Progenitor cell of endocrine pancreas (in vitro differentiated cells): ENCODE results near the gene NDUFS2. TPM values are rescaled to one million over a fixed set of nuclear protein-coding genes. Genes with fewer than 3 reads are reported as not detected.
"Not testable (repeated sequence)": the region's sequence is repeated elsewhere in the genome, so short reads cannot be mapped to it uniquely, and the experiment has no call there.

Experiments
- DNase-seq: peaks from one replicate; pipeline ENCODE4 v3.0.0; 2021; ENCODE audit warnings: low spot score; ENCODE audit not compliant: unreplicated experiment
- H3K27ac Mint-ChIP-seq: 2 replicates; pipeline ENCODE4 v1.8.0; 2021; ENCODE audit warnings: mild to moderate bottlenecking, moderate library complexity, mixed read lengths
- H3K27me3 Mint-ChIP-seq: 2 replicates; pipeline ENCODE4 v1.8.0; 2021; ENCODE audit warnings: mixed read lengths
- H3K36me3 Mint-ChIP-seq: 2 replicates; pipeline ENCODE4 v1.8.0; 2022; ENCODE audit warnings: mixed read lengths; ENCODE audit not compliant: insufficient read depth
- H3K4me1 Mint-ChIP-seq: 2 replicates; pipeline ENCODE4 v1.8.0; 2021; ENCODE audit warnings: low read depth, mixed read lengths
- H3K4me3 Mint-ChIP-seq: 2 replicates; pipeline ENCODE4 v1.8.0; 2021; ENCODE audit warnings: low read depth, mild to moderate bottlenecking, moderate library complexity, mixed read lengths
- H3K9me3 Mint-ChIP-seq: 2 replicates; pipeline ENCODE4 v1.8.0; 2021; ENCODE audit warnings: low read depth, mixed read lengths
- total RNA-seq: library from RNA; stranded (reverse); gene quantifications from 2 replicates; pipeline ENCODE4 v1.2.1, GENCODE V29; 2021
- TF ChIP-seq, protein P1 (sequence below): fragments of 200-600 bp; sonication (generic); IDR thresholded peaks from one replicate; pipeline ENCODE4 v1.5.0; 2021; ENCODE audit warnings: antibody characterized with exemption, mild to moderate bottlenecking; ENCODE audit not compliant: unreplicated experiment

NDUFS2 gene
- total RNA-seq, 1 donor from 2014 or later, result 103 TPM

DNA sequence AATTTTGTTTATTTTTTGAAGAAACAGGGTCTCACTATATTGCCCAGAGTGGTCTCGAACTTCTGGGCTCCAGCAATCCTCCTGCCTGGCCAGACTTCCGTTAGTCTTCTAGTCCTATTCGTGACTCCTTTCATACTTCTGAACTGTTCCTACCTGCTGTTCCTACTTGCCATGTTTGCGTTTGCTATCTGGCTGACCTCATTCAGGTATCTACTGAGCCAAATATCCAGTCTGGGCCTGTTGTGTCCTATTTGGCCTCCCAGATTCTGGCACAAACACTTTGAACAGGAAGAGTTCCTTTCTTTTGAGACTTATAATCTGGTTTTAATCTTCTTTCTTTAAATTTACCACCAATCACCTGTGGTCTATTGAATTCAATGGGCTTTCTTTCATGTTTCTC, 42.7 kb downstream of the NDUFS2 start:
- Mint-ChIP-seq H3K27me3 (no peaks in the 10 kb centered on the region), H3K36me3 (no peaks in the 10 kb centered on the region), H3K27ac (no peak overlapping the region), H3K4me1 (peaks cover 5% of the 10 kb centered on the region), H3K4me3 (no peak overlapping the region), H3K9me3 (peaks cover 2% of the 10 kb centered on the region)
- DNase-seq, result no peak
- TF ChIP-seq, protein P1, sequence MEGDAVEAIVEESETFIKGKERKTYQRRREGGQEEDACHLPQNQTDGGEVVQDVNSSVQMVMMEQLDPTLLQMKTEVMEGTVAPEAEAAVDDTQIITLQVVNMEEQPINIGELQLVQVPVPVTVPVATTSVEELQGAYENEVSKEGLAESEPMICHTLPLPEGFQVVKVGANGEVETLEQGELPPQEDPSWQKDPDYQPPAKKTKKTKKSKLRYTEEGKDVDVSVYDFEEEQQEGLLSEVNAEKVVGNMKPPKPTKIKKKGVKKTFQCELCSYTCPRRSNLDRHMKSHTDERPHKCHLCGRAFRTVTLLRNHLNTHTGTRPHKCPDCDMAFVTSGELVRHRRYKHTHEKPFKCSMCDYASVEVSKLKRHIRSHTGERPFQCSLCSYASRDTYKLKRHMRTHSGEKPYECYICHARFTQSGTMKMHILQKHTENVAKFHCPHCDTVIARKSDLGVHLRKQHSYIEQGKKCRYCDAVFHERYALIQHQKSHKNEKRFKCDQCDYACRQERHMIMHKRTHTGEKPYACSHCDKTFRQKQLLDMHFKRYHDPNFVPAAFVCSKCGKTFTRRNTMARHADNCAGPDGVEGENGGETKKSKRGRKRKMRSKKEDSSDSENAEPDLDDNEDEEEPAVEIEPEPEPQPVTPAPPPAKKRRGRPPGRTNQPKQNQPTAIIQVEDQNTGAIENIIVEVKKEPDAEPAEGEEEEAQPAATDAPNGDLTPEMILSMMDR, result no peak

DNA sequence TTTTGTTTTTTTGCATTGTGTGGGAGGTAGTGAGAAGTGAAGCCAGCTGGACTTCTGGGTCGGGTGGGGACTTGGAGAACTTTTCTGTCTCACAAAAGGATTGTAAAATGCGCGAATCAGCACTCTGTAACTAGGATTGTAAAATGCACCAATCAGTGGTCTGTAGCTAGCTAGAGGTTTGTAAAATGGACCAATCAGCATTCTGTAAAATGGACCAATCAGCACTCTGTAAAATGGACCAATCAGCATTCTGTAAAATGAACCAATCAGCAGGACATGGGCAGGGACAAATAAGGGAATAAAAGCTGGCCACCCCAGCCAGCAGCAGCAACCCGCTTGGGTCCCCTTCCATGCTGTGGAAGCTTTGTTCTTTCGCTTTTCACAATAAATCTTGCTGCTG, 47.9 kb downstream of the NDUFS2 start:
- not testable (repeated sequence) for H3K4me3 Mint-ChIP-seq, H3K36me3 Mint-ChIP-seq

DNA sequence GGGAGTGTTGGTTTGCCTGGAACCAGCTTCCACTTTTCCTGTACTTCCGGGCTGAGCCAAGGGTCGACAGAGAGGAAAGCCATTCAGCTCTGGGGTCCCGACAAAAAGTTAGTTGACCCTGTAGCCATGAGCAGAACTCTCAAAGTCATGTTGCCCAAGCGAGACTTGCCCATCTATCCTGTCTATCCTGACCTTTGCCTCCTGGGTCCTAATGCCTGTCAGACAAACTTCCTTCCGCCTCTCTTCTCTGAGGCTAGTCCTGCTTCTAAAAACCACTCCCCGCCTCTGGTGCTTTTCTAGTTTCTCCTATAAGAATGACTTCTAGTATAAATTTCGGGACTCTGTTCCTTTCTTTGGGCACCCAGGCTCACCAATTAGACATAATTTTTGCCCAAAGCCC, 48.7 kb downstream of the NDUFS2 start:
- TF ChIP-seq, protein P1, result no peak

More for the DNA sequence above, 47.9 kb downstream of the NDUFS2 start:
- not testable (repeated sequence) for H3K27ac Mint-ChIP-seq, H3K27me3 Mint-ChIP-seq, DNase-seq, H3K4me1 Mint-ChIP-seq, H3K9me3 Mint-ChIP-seq

DNA sequence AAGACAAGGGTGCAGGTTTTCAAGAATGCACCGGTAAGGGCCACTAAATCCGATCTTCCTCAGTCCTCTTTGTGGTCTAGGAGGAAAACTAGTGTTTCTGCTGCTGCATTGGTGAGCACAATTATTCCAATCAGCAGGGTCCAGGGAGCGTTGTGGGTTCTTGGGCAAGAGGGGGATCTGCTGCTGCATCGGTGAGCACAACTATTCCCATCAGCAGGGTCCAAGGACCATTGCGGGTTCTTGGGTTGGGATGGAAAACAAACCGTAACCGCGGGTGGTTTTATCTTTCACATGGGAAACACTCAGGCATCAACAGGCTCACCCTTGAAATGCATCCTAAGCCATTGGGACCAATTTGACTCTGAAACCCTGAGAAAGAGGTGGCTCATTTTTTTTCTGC, 49.4 kb downstream of the NDUFS2 start:
- peaks cover 5% of the 10 kb centered on the region for H3K9me3 Mint-ChIP-seq
- no peak overlapping the region for H3K4me3 Mint-ChIP-seq
- no peak overlapping the region for H3K27ac Mint-ChIP-seq
- TF ChIP-seq, protein P1, result no peak
- H3K36me3 Mint-ChIP-seq, result no peaks in the 10 kb centered on the region
- H3K27me3 Mint-ChIP-seq, result peaks cover 3% of the 10 kb centered on the region
- peaks cover 9% of the 10 kb centered on the region for H3K4me1 Mint-ChIP-seq
- DNase-seq, result no peak

More for the DNA sequence above, 48.7 kb downstream of the NDUFS2 start:
- no peak for DNase-seq
- Mint-ChIP-seq H3K9me3 (peaks cover 5% of the 10 kb centered on the region), H3K4me1 (peaks cover 4% of the 10 kb centered on the region), H3K27ac (no peak overlapping the region), H3K36me3 (no peaks in the 10 kb centered on the region), H3K4me3 (no peak overlapping the region), H3K27me3 (peaks cover 3% of the 10 kb centered on the region)

DNA sequence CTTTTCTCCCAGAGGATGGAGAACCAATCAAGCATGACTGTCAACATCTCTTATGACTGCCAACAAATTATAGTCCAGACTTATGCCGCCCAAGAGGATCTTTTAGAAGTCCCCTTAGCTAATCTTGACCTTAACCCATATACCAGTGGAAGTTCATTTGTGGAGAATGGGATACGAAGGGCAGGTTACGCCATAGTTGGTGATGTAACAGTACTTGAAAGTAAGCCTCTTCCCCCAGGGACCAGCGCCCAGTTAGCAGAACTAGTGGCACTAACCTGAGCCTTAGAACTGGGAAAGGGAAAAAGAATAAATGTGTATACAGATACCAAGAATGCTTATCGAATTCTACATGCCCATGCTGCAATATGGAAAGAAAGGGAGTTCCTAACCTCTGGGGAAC, 53.1 kb downstream of the NDUFS2 start:
- not testable (repeated sequence) for H3K27ac Mint-ChIP-seq, H3K4me3 Mint-ChIP-seq, H3K36me3 Mint-ChIP-seq, DNase-seq
- Mint-ChIP-seq H3K4me1 (peaks cover 12% of the 10 kb centered on the region), H3K27me3 (peaks cover 32% of the 10 kb centered on the region), H3K9me3 (peaks cover 12% of the 10 kb centered on the region)

DNA sequence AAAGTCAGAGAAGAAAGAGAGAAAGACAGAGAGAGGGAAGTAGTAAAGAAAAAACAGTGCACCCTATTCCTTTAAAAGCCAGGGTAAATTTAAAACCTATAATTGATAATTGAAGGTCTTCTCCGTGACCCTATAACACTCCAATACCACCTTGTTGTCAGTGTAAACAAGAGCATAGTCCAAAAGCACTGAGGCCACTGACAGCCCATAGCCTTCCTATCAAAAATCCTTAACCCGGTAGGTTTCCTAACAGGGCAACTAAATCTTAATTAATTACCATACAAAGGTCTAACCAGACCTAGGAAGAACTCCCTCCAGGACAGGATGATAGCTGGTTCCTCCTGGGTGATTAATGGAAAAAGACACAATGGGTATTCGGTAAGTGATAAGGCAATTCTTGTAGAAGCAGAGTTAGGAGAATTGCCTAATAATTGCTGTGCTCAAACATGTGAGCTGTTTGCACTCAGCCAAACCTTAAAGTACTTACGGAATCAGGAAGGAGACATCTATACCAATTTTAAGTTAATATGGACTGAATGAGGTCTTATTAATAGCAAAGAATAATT, 53.9 kb downstream of the NDUFS2 start:
- Mint-ChIP-seq H3K27ac (peak overlapping the region; percentile 50), H3K4me1 (peaks cover 12% of the 10 kb centered on the region), H3K27me3 (peaks cover 39% of the 10 kb centered on the region), H3K9me3 (peaks cover 12% of the 10 kb centered on the region)
- not testable (repeated sequence) for DNase-seq, H3K36me3 Mint-ChIP-seq, H3K4me3 Mint-ChIP-seq

DNA sequence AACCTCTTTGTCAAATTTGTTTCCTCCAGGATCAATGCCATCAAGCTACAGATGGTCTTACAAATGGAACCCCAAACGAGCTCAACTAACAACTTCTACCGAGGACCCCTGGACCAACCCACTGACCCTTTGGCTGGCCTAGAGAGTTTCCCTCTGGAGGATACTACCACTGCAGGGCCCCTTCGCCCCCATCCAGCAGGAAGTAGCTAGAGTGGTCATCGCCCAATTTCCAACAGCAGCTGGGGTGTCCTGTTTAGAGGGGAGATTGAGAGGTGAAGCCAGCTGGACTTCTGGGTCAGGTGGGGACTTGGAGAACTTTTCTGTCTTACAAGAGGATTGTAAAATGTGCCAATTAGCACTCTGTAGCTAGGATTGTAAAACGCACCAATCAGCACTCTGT, 54.9 kb downstream of the NDUFS2 start:
- H3K27ac Mint-ChIP-seq, DNase-seq, H3K4me3 Mint-ChIP-seq, H3K36me3 Mint-ChIP-seq: not testable (repeated sequence)
- Mint-ChIP-seq H3K9me3 (peaks cover 12% of the 10 kb centered on the region), H3K27me3 (peaks cover 49% of the 10 kb centered on the region), H3K4me1 (peaks cover 12% of the 10 kb centered on the region)
